ENCODE measurements around the gene NUDCD3.

- no peak for TF ChIP-seq CTCF (IDR thresholded peaks at IDR 0.05 in 2 of 3, conservative IDR thresholded peaks at IDR 0.05 in 1 of 3; ENCODE audit: borderline replicate concordance in 1 of 3, insufficient read depth in 1 of 3, low read depth in 2 of 3, low read length in 2 of 3)
- no peak for TF ChIP-seq POLR2AphosphoS5 (IDR thresholded peaks at IDR 0.05; ENCODE audit: low read depth, low read length)
- no peak for TF ChIP-seq POLR2A (IDR thresholded peaks at IDR 0.05; ENCODE audit: borderline replicate concordance, extremely low read depth, insufficient read depth, insufficient read length)
- TF ChIP-seq, protein P1, sequence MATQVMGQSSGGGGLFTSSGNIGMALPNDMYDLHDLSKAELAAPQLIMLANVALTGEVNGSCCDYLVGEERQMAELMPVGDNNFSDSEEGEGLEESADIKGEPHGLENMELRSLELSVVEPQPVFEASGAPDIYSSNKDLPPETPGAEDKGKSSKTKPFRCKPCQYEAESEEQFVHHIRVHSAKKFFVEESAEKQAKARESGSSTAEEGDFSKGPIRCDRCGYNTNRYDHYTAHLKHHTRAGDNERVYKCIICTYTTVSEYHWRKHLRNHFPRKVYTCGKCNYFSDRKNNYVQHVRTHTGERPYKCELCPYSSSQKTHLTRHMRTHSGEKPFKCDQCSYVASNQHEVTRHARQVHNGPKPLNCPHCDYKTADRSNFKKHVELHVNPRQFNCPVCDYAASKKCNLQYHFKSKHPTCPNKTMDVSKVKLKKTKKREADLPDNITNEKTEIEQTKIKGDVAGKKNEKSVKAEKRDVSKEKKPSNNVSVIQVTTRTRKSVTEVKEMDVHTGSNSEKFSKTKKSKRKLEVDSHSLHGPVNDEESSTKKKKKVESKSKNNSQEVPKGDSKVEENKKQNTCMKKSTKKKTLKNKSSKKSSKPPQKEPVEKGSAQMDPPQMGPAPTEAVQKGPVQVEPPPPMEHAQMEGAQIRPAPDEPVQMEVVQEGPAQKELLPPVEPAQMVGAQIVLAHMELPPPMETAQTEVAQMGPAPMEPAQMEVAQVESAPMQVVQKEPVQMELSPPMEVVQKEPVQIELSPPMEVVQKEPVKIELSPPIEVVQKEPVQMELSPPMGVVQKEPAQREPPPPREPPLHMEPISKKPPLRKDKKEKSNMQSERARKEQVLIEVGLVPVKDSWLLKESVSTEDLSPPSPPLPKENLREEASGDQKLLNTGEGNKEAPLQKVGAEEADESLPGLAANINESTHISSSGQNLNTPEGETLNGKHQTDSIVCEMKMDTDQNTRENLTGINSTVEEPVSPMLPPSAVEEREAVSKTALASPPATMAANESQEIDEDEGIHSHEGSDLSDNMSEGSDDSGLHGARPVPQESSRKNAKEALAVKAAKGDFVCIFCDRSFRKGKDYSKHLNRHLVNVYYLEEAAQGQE (IDR thresholded peaks at IDR 0.05; ENCODE audit: low read depth), result no peak
- no peak for TF ChIP-seq SP1 (IDR thresholded peaks at IDR 0.05; ENCODE audit: low read depth)
- TF ChIP-seq EZH2 (IDR thresholded peaks at IDR 0.05), result no peak
- no peak for TF ChIP-seq SRF (IDR thresholded peaks at IDR 0.05; ENCODE audit: low read depth)
Observed at GRCh38 chr7:44430054-44430453, 60.4 kb downstream of the NUDCD3 start.
